Peyer's patch (tissue), 4 donors: Measurements from ENCODE around the gene PHLDA1. TPM values are rescaled to one million over a fixed set of nuclear protein-coding genes. Genes with fewer than 3 reads are reported as not detected.

Source experiments
- DNase-seq, 3 donors: peaks; one replicate each; pipeline ENCODE4 v3.0.0-alpha.2; 2017 to 2019
- H3K27ac ChIP-seq, 4 donors: fragments of 200-600 bp; sonication (generic); one replicate each; pipeline ENCODE4 v1.5.1; 2016 to 2019
- H3K27me3 ChIP-seq, 2 donors: fragments of 200-600 bp; sonication (generic); one replicate each; pipeline ENCODE4 v1.5.1; 2019
- H3K36me3 ChIP-seq, 3 donors: fragments of 200-600 bp; sonication (generic); one replicate each; pipeline ENCODE4 v1.5.1; 2016 to 2019
- H3K4me1 ChIP-seq, 4 donors: fragments of 200-600 bp; sonication (generic); one replicate each; pipeline ENCODE4 v1.5.1; 2016 to 2019
- H3K4me3 ChIP-seq, 4 donors: fragments of 200-600 bp; sonication (generic); 1 replicate in 3 of 4; 2 replicates in 1 of 4; pipeline ENCODE4 v1.5.1; 2016 to 2019; ENCODE audit warnings: mild to moderate bottlenecking in 1 of 4
- H3K9me3 ChIP-seq, 4 donors: fragments of 200-600 bp; sonication (generic); one replicate each; pipeline ENCODE4 v1.5.1; 2016 to 2019; ENCODE audit warnings: mild to moderate bottlenecking in 1 of 4
- POLR2A ChIP-seq, 2 donors: fragments of 450-650 bp; IDR thresholded peaks; one replicate each; pipeline ENCODE4 v1.5.1; 2017; ENCODE audit warnings: antibody characterized with exemption in 2 of 2, mild to moderate bottlenecking in 2 of 2, moderate library complexity in 2 of 2
- total RNA-seq, 4 donors: library from RNA; depleted of rRNA; stranded (reverse); fragments of >200 nt; gene quantifications; one replicate each; pipeline ENCODE4 v1.1.0, GENCODE V29; 2016
- TF ChIP-seq, protein P1 (sequence below), 6 experiments: fragments of 450-650 bp in 4 of 6; fragments of 200-600 bp in 2 of 6; sonication (generic) in 1 of 6; IDR thresholded peaks; one replicate each; pipeline ENCODE4 v1.5.1; 2017 to 2019; ENCODE audit warnings: antibody characterized with exemption in 6 of 6, mild to moderate bottlenecking in 3 of 6, moderate library complexity in 1 of 6

PHLDA1 gene
- total RNA-seq, 4 donors from 2014 or later: 4.6 to 25.6 (median 6.0) TPM

DNA sequence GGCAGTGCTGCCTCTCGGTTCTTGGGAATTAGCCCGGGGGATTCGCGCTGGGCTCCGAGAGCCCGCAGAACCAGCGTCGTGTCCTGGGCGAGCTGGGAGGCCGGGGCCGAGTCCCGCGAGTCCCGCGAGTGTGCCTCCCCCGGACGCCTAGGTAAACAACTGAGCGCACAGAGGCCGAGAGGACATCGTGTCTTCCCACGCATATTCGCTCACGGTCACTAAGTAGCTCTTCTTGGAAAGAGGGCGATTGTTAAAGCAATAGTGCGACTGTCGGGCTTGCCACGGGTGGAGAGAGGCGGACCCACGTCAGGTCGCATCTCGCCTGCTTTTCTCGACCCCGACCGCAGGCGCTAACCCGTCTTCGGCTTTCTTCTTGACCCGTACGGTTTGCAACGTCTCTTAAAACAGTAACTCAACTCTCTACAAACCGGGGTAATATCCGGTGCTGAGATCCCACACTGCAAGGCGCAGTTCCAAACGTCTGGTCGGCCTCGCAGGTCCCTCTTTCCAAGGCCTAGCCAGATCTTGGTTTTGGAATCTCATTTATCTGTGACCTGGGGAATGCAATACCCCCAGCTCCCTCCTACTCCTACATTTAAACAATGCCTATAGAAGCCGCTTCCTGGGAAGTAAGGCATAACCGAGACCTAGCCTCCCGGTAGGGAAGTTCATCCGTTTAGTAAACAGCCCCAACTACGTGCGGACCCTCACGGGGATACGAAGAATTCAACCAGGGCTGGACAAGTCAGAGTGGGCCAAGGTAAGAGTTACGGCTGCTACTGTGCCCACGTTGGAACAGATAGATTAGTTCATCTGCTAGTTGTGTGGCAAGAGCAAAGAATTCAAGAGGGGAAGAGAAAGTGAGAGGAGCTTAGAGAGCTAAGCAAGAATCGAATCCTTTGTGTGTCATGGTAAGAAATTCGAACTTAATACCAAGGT lies 736 bp upstream of the PHLDA1 start:
- peaks cover 0 to 7% (median 4%) of the 10 kb centered on the region in 4 donors for H3K4me1 ChIP-seq
- H3K36me3 ChIP-seq: no peaks in the 10 kb centered on the region
- peak overlapping the region; percentile 81 to 97 (median 86) for H3K27ac ChIP-seq
- H3K4me3 ChIP-seq: peak overlapping the region; percentile 62 to 81 (median 70)
- TF ChIP-seq POLR2A (IDR thresholded peaks at IDR 0.05): no peak
- TF ChIP-seq, protein P1, sequence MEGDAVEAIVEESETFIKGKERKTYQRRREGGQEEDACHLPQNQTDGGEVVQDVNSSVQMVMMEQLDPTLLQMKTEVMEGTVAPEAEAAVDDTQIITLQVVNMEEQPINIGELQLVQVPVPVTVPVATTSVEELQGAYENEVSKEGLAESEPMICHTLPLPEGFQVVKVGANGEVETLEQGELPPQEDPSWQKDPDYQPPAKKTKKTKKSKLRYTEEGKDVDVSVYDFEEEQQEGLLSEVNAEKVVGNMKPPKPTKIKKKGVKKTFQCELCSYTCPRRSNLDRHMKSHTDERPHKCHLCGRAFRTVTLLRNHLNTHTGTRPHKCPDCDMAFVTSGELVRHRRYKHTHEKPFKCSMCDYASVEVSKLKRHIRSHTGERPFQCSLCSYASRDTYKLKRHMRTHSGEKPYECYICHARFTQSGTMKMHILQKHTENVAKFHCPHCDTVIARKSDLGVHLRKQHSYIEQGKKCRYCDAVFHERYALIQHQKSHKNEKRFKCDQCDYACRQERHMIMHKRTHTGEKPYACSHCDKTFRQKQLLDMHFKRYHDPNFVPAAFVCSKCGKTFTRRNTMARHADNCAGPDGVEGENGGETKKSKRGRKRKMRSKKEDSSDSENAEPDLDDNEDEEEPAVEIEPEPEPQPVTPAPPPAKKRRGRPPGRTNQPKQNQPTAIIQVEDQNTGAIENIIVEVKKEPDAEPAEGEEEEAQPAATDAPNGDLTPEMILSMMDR (IDR thresholded peaks at IDR 0.05): no peak
- DNase-seq: peak in 2 of 3 donors; percentile 36 to 68
- no peaks in the 10 kb centered on the region for H3K9me3 ChIP-seq
- no peaks in the 10 kb centered on the region for H3K27me3 ChIP-seq

DNA sequence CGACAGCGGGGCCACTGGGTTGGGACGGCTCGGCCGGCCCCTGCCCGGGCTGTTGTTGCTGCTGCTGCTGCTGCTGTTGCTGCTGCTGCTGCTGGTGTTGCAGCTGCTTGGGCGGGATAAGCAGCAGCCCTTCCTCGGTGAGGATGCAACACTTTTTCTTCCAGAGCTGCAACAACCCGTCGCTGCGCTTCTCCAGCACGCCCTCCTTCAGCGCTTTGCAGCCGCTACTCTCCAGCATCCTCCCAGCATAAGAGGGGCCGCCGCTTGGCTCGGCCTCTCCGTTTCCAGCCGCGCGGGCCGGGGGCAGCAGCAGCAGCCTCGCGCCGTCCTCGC lies 529 bp downstream of the PHLDA1 start:
- TF ChIP-seq, protein P1 (IDR thresholded peaks at IDR 0.05): no peak
- no peak for TF ChIP-seq POLR2A (IDR thresholded peaks at IDR 0.05)
- Histone ChIP-seq H3K9me3 (no peaks in the 10 kb centered on the region), H3K4me1 (peaks cover 0 to 7% (median 4%) of the 10 kb centered on the region in 4 donors), H3K27me3 (no peaks in the 10 kb centered on the region), H3K4me3 (peak overlapping the region; percentile 62 to 81 (median 70)), H3K27ac (peak overlapping the region; percentile 81 to 97 (median 86)), H3K36me3 (no peaks in the 10 kb centered on the region)
- peak in 1 of 3 donors; percentile 19 for DNase-seq

DNA sequence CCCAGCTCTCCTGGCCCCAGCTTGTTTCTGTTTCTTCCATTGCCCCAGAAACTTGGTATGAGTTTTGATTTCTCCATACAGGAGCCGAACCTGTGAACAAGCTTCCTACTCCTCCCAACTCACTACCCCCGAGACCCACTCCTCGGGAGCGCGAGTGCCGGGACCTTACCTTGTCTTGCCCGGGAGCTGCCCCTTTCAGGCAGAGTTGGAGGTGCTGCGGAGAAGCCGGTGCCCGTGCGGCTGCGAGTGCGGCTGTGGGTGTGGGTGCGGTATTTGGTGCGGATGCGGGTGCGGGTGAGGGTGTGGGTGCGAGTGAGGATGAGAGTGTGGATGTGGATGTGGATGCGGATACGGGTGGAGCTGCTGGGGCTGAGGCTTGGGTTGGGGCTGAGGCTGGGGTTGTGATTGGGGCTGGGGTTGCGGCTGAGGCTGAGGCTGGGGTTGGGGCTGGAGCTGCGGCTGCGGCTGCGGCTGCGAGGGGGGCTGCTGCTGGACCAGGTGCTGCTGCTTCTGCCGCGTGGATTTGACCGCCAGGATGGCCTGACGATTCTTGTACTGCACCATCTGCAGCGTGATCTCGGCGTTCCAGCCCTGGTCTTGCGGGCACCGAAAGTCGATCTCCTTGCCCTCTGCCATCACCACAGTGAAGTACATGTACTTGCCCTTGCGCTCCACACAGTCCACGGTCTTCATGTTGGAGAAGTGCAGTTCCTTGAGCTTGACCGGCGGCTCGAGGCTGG lies 1.1 kb downstream of the PHLDA1 start:
- Histone ChIP-seq H3K9me3 (no peaks in the 10 kb centered on the region), H3K4me1 (peaks cover 0 to 7% (median 4%) of the 10 kb centered on the region in 4 donors), H3K36me3 (no peaks in the 10 kb centered on the region), H3K27me3 (no peaks in the 10 kb centered on the region), H3K4me3 (peak overlapping the region; percentile 62 to 81 (median 70)), H3K27ac (peak overlapping the region; percentile 81 to 97 (median 86))
- peak; percentile 22 to 62 (median 57) for DNase-seq
- TF ChIP-seq, protein P1 (IDR thresholded peaks at IDR 0.05): no peak
- no peak for TF ChIP-seq POLR2A (IDR thresholded peaks at IDR 0.05)

GRCh38 chr12:76029982-76030340 lies 1.6 kb downstream of the PHLDA1 start:
- Histone ChIP-seq H3K9me3 (no peaks in the 10 kb centered on the region), H3K36me3 (no peaks in the 10 kb centered on the region), H3K27ac (peak overlapping the region; percentile 81 to 97 (median 86)), H3K4me3 (peak overlapping the region; percentile 62 to 81 (median 70)), H3K4me1 (peaks cover 0 to 7% (median 4%) of the 10 kb centered on the region in 4 donors), H3K27me3 (no peaks in the 10 kb centered on the region)
- no peak for DNase-seq
- no peak for TF ChIP-seq POLR2A (IDR thresholded peaks at IDR 0.05)
- TF ChIP-seq, protein P1 (IDR thresholded peaks at IDR 0.05): no peak

DNA sequence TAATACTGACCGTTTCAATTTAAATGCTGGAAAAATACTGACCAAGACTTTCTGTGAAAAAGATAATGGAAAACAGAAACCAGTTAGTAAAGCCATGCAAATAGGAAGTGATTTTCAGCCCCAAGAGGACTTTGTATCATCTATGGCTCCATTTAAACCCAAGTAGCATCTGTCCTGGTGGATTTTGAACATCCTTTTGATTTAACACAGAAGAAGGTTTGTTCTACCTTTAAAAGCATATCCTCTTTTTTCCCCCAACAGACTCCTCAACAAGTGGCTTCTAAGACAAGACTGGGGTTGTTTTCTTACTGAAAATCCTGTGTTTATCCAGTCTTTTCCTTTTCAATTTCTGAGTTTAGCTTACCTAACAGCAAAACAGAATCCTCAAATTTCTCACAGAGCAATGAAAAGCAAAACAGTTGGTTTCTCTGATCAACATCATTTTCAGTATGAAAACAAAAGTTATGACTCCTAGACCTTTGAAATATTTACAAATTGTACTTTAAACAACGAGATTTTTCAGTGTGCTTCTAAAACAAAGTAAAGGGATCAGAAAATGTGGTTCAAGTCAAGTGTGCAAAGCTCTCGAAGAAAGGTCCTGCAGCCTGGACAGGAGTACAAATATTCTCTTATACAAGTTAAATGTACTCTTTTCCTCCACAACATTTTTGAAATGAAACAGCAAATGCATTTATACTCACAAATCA lies 2.9 kb downstream of the PHLDA1 start:
- no peak for DNase-seq
- Histone ChIP-seq H3K4me1 (peaks cover 0 to 7% (median 4%) of the 10 kb centered on the region in 4 donors), H3K36me3 (no peaks in the 10 kb centered on the region), H3K4me3 (peak overlapping the region in 2 of 4 donors; percentile 17 to 77), H3K27ac (peak overlapping the region in 2 of 4 donors; percentile 53 to 97), H3K27me3 (no peaks in the 10 kb centered on the region), H3K9me3 (no peaks in the 10 kb centered on the region)
- TF ChIP-seq, protein P1 (IDR thresholded peaks at IDR 0.05): no peak
- TF ChIP-seq POLR2A (IDR thresholded peaks at IDR 0.05): no peak
